Smooth muscle cell (in vitro differentiated cells): ENCODE data around the gene POLDIP2. TPM values are rescaled to one million over a fixed set of nuclear protein-coding genes. Genes with fewer than 3 reads are reported as not detected.

Source experiments
- DNase-seq: peaks from one replicate; lab custom pipeline; 2025; ENCODE audit not compliant: unreplicated experiment; lab: John Stamatoyannopoulos, UW
- H2AFZ ChIP-seq: fragments of 200-600 bp; sonication (generic); 2 replicates; pipeline ENCODE4 v1.6.0; 2016; ENCODE audit warnings: antibody characterized with exemption, low read depth, mild to moderate bottlenecking
- H3F3A ChIP-seq: fragments of 200-600 bp; sonication (generic); 2 replicates; pipeline ENCODE4 v1.6.0; 2017; ENCODE audit warnings: antibody characterized with exemption, low read depth
- H3K27ac ChIP-seq: fragments of 200-600 bp; sonication (generic); 2 replicates; pipeline ENCODE4 v1.5.1; 2016; ENCODE audit warnings: low read depth, mild to moderate bottlenecking
- H3K27me3 ChIP-seq: fragments of 200-600 bp; sonication (generic); 2 replicates; pipeline ENCODE4 v1.6.1; 2016; ENCODE audit warnings: low read depth, mild to moderate bottlenecking
- H3K36me3 ChIP-seq: fragments of 200-600 bp; sonication (generic); 2 replicates; pipeline ENCODE4 v1.5.1; 2016; ENCODE audit warnings: low read depth
- H3K4me1 ChIP-seq: fragments of 200-600 bp; sonication (generic); 2 replicates; pipeline ENCODE4 v1.5.1; 2016; ENCODE audit warnings: low read depth
- H3K4me2 ChIP-seq: fragments of 200-600 bp; sonication (generic); 2 replicates; pipeline ENCODE4 v1.6.0; 2016; ENCODE audit warnings: mild to moderate bottlenecking
- H3K4me3 ChIP-seq: fragments of 200-600 bp; sonication (generic); 2 replicates; pipeline ENCODE4 v1.5.1; 2016; ENCODE audit warnings: mild to moderate bottlenecking
- H3K79me2 ChIP-seq: fragments of 200-600 bp; sonication (generic); 2 replicates; pipeline ENCODE4 v1.6.0; 2016; ENCODE audit warnings: low read depth, mild to moderate bottlenecking
- H3K9ac ChIP-seq: fragments of 200-600 bp; sonication (generic); 2 replicates; pipeline ENCODE4 v1.6.0; 2016; ENCODE audit warnings: low read depth
- H3K9me3 ChIP-seq: fragments of 200-600 bp; sonication (generic); replicated peaks from 2 replicates; pipeline ENCODE4 v1.5.1; 2016; ENCODE audit warnings: low read depth
- H4K20me1 ChIP-seq: fragments of 200-600 bp; sonication (generic); 2 replicates; pipeline ENCODE4 v1.6.0; 2016; ENCODE audit warnings: low read depth
- CTCF ChIP-seq: fragments of 200-600 bp; sonication (generic); IDR thresholded peaks from 2 replicates; pipeline ENCODE4 v1.5.1; 2017; ENCODE audit warnings: borderline replicate concordance, mild to moderate bottlenecking, antibody characterized with exemption; ENCODE audit not compliant: insufficient read depth, poor library complexity, severe bottlenecking
- WGBS: methylation state at CpG from one replicate; pipeline ENCODE4 v1.1.7; 2016; ENCODE audit warnings: low lambda C conversion rate; 5-methylcytosine and 5-hydroxymethylcytosine counted together
- polyA plus RNA-seq: library from polyadenylated mRNA; unstranded; fragments of >200 nt; fragmentation: Nextera tagmentation; extraction: Ambion mirVana; gene quantifications from 2 replicates; pipeline ENCODE4 v1.2.1, GENCODE V29; 2016
- total RNA-seq: library from RNA; depleted of rRNA; stranded (reverse); fragments of >200 nt; gene quantifications from 2 replicates; pipeline ENCODE4 v1.2.3, GENCODE V29; 2014

POLDIP2 gene
- total and polyA plus RNA-seq, 2 experiments from 2014 or later = 52.6 to 83.2 TPM

GRCh38 chr17:28397687-28398279 is 40.5 kb upstream of the POLDIP2 start:
- peaks cover 2% of the 10 kb centered on the region for H3F3A ChIP-seq
- TF ChIP-seq CTCF = no peak
- no peaks in the 10 kb centered on the region for H3K27me3 ChIP-seq
- no peak overlapping the region for H3K9ac ChIP-seq
- H3K27ac ChIP-seq = no peak overlapping the region
- H2AFZ ChIP-seq = no peak overlapping the region
- H3K36me3 ChIP-seq = no peaks in the 10 kb centered on the region
- H4K20me1 ChIP-seq = no peaks in the 10 kb centered on the region
- no peak for DNase-seq
- no peaks in the 10 kb centered on the region for H3K4me1 ChIP-seq
- H3K4me2 ChIP-seq = no peak overlapping the region
- H3K4me3 ChIP-seq = no peak overlapping the region
- H3K79me2 ChIP-seq = no peaks in the 10 kb centered on the region
- 89% methylated on average over 7 of the region's 7 CpGs for WGBS
- no peaks in the 10 kb centered on the region for H3K9me3 ChIP-seq

- WGBS = 96% methylated on average over 3 of the region's 3 CpGs
- no peak for TF ChIP-seq CTCF
- H3K9me3 ChIP-seq = no peaks in the 10 kb centered on the region
- no peaks in the 10 kb centered on the region for H3K27me3 ChIP-seq
- H3K79me2 ChIP-seq = no peaks in the 10 kb centered on the region
- H3K4me2 ChIP-seq = no peak overlapping the region
- H3F3A ChIP-seq = peaks cover 7% of the 10 kb centered on the region
- H2AFZ ChIP-seq = no peak overlapping the region
- H3K9ac ChIP-seq = no peak overlapping the region
- no peaks in the 10 kb centered on the region for H3K36me3 ChIP-seq
- no peak overlapping the region for H3K4me3 ChIP-seq
- H3K4me1 ChIP-seq = no peaks in the 10 kb centered on the region
- H4K20me1 ChIP-seq = no peaks in the 10 kb centered on the region
- H3K27ac ChIP-seq = no peak overlapping the region
- no peak for DNase-seq
Measured at GRCh38 chr17:28397275-28397674, 39.9 kb upstream of the POLDIP2 start.

GRCh38 chr17:28396635-28397239 is 39.4 kb upstream of the POLDIP2 start:
- Histone ChIP-seq H3K9me3 (no peaks in the 10 kb centered on the region), H3K9ac (no peak overlapping the region), H3F3A (peaks cover 7% of the 10 kb centered on the region), H3K27me3 (no peaks in the 10 kb centered on the region), H3K4me2 (no peak overlapping the region), H3K4me3 (no peak overlapping the region), H3K4me1 (no peaks in the 10 kb centered on the region), H3K27ac (no peak overlapping the region), H3K79me2 (no peaks in the 10 kb centered on the region), H2AFZ (no peak overlapping the region), H4K20me1 (no peaks in the 10 kb centered on the region), H3K36me3 (no peaks in the 10 kb centered on the region)
- DNase-seq = no peak
- 51% methylated on average over 6 of the region's 6 CpGs for WGBS
- TF ChIP-seq CTCF = no peak

- H3K4me2 ChIP-seq = no peak overlapping the region
- H3K27me3 ChIP-seq = no peaks in the 10 kb centered on the region
- DNase-seq = no peak
- H3K4me3 ChIP-seq = no peak overlapping the region
- no peaks in the 10 kb centered on the region for H4K20me1 ChIP-seq
- no peak for TF ChIP-seq CTCF
- H3K79me2 ChIP-seq = no peaks in the 10 kb centered on the region
- no peak overlapping the region for H2AFZ ChIP-seq
- H3K9me3 ChIP-seq = no peaks in the 10 kb centered on the region
- H3F3A ChIP-seq = peaks cover 7% of the 10 kb centered on the region
- no peaks in the 10 kb centered on the region for H3K36me3 ChIP-seq
- H3K9ac ChIP-seq = no peak overlapping the region
- no peaks in the 10 kb centered on the region for H3K4me1 ChIP-seq
- 93% methylated on average over 6 of the region's 6 CpGs for WGBS
- no peak overlapping the region for H3K27ac ChIP-seq
Measured at GRCh38 chr17:28395968-28396367, 38.6 kb upstream of the POLDIP2 start.
